Parathyroid adenoma (tissue), 2 donors: Measurements from ENCODE around the gene RAB19.

Experiments used
- H2AFZ ChIP-seq: fragments of 300-600 bp; sonication (generic); one replicate; pipeline ENCODE4 v1.7.0; 2017; ENCODE audit warnings: antibody characterized with exemption, mild to moderate bottlenecking
- H3K27ac ChIP-seq: fragments of 300-600 bp; sonication (generic); one replicate; pipeline ENCODE4 v1.7.0; 2017
- H3K27me3 ChIP-seq: fragments of 300-600 bp; sonication (generic); one replicate; pipeline ENCODE4 v1.7.0; 2017; ENCODE audit warnings: low read length; ENCODE audit not compliant: control insufficient read depth, insufficient read depth
- H3K36me3 ChIP-seq: fragments of 300-600 bp; sonication (generic); one replicate; pipeline ENCODE4 v1.7.0; 2017; ENCODE audit warnings: low read length; ENCODE audit not compliant: control insufficient read depth, insufficient read depth
- H3K4me1 ChIP-seq: fragments of 300-600 bp; sonication (generic); one replicate; pipeline ENCODE4 v1.7.0; 2017; ENCODE audit warnings: control low read depth
- H3K4me2 ChIP-seq: fragments of 300-600 bp; sonication (generic); one replicate; pipeline ENCODE4 v1.7.0; 2017; ENCODE audit warnings: low read length
- H3K4me3 ChIP-seq: fragments of 300-600 bp; sonication (generic); one replicate; pipeline ENCODE4 v1.7.0; 2017; ENCODE audit warnings: low read depth, low read length
- H3K79me2 ChIP-seq: fragments of 300-600 bp; sonication (generic); one replicate; pipeline ENCODE4 v1.7.0; 2017; ENCODE audit warnings: control low read depth
- H3K9ac ChIP-seq: fragments of 300-600 bp; sonication (generic); one replicate; pipeline ENCODE4 v1.7.0; 2017; ENCODE audit warnings: mild to moderate bottlenecking
- H3K9me3 ChIP-seq: fragments of 300-600 bp; sonication (generic); one replicate; pipeline ENCODE4 v1.7.0; 2017; ENCODE audit warnings: low read length; ENCODE audit not compliant: control insufficient read depth
- CTCF ChIP-seq: fragments of 300-600 bp; sonication (generic); IDR thresholded peaks from one replicate; pipeline ENCODE4 v1.7.0; 2017; ENCODE audit warnings: antibody characterized with exemption, mild to moderate bottlenecking
- donor health status: primary hyperparathyroidism.

Gene RAB19

GRCh38 chr7:140403878-140404564 is at the start of gene RAB19:
Gene RAB19, plus strand, starts transcription at chr7:140404058. Its CDS starts 3,589 bp downstream, at chr7:140407647.
- Histone ChIP-seq H3K36me3 (no peaks in the 10 kb centered on the region), H3K79me2 (no peaks in the 10 kb centered on the region), H3K4me1 (peaks cover 15% of the 10 kb centered on the region), H2AFZ (peak within 1 kb of the TSS; percentile 85), H3K27ac (peak within 1 kb of the TSS; percentile 87), H3K9ac (no peak within 1 kb of the TSS), H3K27me3 (no peaks in the 10 kb centered on the region), H3K4me3 (peak within 1 kb of the TSS; percentile 78), H3K4me2 (peak within 1 kb of the TSS; percentile 85), H3K9me3 (no peaks in the 10 kb centered on the region)
- no peak for TF ChIP-seq CTCF

- no peak overlapping the region for H2AFZ ChIP-seq
- no peaks in the 10 kb centered on the region for H3K79me2 ChIP-seq
- peaks cover 23% of the 10 kb centered on the region for H3K4me1 ChIP-seq
- no peak overlapping the region for H3K4me3 ChIP-seq
- no peak overlapping the region for H3K9ac ChIP-seq
- no peak overlapping the region for H3K4me2 ChIP-seq
- no peaks in the 10 kb centered on the region for H3K9me3 ChIP-seq
- H3K27me3 ChIP-seq: no peaks in the 10 kb centered on the region
- no peaks in the 10 kb centered on the region for H3K36me3 ChIP-seq
- H3K27ac ChIP-seq: peak overlapping the region; percentile 86
- TF ChIP-seq CTCF: no peak
These were observed 45.8 kb upstream of the RAB19 start for GRCh38 chr7:140358024-140358411.

GRCh38 chr7:140358412-140359051 is 45.3 kb upstream of the RAB19 start:
- H3K4me1 ChIP-seq: peaks cover 23% of the 10 kb centered on the region
- no peak for TF ChIP-seq CTCF
- H3K79me2 ChIP-seq: no peaks in the 10 kb centered on the region
- peak overlapping the region; percentile 56 for H2AFZ ChIP-seq
- no peaks in the 10 kb centered on the region for H3K27me3 ChIP-seq
- H3K9me3 ChIP-seq: no peaks in the 10 kb centered on the region
- H3K4me2 ChIP-seq: peak overlapping the region; percentile 0
- H3K27ac ChIP-seq: peak overlapping the region; percentile 86
- no peak overlapping the region for H3K4me3 ChIP-seq
- H3K36me3 ChIP-seq: no peaks in the 10 kb centered on the region
- no peak overlapping the region for H3K9ac ChIP-seq

- no peak for TF ChIP-seq CTCF
- no peak overlapping the region for H3K4me3 ChIP-seq
These were observed 43.1 kb upstream of the RAB19 start for GRCh38 chr7:140360697-140361229.

More at GRCh38 chr7:140360697-140361229, 43.1 kb upstream of the RAB19 start:
- Histone ChIP-seq H3K9me3 (no peaks in the 10 kb centered on the region), H3K9ac (no peak overlapping the region), H3K36me3 (no peaks in the 10 kb centered on the region), H3K79me2 (no peaks in the 10 kb centered on the region), H3K27me3 (no peaks in the 10 kb centered on the region), H3K27ac (peak overlapping the region; percentile 86), H3K4me1 (peaks cover 23% of the 10 kb centered on the region), H3K4me2 (peak overlapping the region; percentile 39), H2AFZ (peak overlapping the region; percentile 38)
